Adipose tissue (tissue), 3 donors: ENCODE measurements around the gene TSHR. TPM values are rescaled to one million over a fixed set of nuclear protein-coding genes. Genes with fewer than 3 reads are reported as not detected.
"Not testable (repeated sequence)": the region's sequence is repeated elsewhere in the genome, so short reads cannot be mapped to it uniquely, and the experiment has no call there.

Experiments used
- H3K27ac ChIP-seq: one replicate; pipeline ENCODE4 v1.5.1; 2013; ENCODE audit warnings: low read depth, low read length
- WGBS, 3 donors: extraction: QIAGEN DNeasy Blood & Tissue Kit; methylation state at CpG; one replicate each; pipeline ENCODE4 v1.1.7; 2013; 5-methylcytosine and 5-hydroxymethylcytosine counted together
- polyA plus RNA-seq, 3 donors: library from polyadenylated mRNA; stranded (reverse); fragments of 200-250 nt; gene quantifications; one replicate each; pipeline ENCODE4 v1.2.3, GENCODE V29; 2013
- donor health status: healthy with polysubstance abuse.
- donor health status: Bipolar disorder and iron deficiency.
- donor health status: healthy.

TSHR gene
- polyA plus RNA-seq, 3 donors: 0.11 to 0.25 (median 0.12) TPM

DNA sequence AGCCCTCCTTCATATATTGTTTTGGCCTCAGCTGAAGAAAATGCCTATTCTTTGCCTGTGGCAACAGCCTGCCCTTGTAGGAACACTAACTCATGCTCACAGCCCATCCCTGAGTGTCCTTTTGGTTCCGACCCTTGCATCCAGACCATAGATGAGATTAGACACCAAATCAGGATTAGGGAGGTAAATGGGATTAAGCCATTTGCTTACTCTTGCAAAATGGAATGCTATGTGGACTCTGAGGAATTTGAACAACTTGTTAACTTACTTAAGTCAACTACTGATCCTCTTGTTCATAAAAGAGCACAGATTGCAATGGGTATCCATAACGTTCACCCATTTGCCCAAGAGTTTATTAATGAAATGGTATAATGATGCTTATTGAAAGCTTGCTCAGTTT, 27.3 kb downstream of the TSHR start:
- 73 to 92% (median 86%) methylated on average over 2 of the region's 2 CpGs for WGBS, 3 donors
- H3K27ac ChIP-seq: no peak overlapping the region

DNA sequence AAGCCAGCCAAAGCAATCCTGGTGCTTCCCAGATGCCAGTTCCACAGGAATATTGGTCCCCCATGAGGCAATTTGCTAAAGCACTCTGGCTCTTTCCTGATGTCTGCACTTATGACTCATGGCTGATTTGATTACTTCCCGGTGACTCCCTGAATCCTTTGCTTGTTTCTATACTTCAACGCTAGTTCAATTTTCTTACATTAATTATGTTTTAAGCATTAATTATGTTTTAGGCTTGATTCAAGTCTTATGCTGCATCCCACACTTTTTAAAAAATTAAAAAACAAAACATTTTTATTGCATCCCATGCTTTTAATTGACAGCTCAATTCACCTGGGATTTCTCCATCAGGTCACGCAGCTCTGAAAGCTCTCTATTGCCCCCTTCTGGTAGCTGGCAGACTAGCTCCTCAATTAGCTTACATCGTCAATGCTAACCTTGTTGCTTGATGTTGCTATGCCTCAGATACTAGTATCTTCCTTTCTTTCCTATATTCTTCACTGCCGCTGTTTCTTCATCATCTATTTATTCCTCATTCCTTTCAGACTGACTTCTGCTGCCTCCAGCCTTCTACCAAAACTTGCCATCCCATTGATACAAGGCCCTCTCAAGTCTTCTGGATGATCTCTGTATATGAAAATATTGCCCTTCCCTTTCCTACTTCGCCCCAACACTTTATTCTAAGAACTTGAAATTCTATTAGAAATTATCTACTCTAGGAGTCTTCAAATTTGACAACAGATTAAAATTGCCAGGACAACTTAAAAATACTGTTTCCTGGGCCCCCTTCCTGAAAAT, 32.0 kb downstream of the TSHR start:
- WGBS, 3 donors: 33 to 36% (median 35%) methylated on average over 6 of the region's 6 CpGs
- H3K27ac ChIP-seq: no peak overlapping the region

DNA sequence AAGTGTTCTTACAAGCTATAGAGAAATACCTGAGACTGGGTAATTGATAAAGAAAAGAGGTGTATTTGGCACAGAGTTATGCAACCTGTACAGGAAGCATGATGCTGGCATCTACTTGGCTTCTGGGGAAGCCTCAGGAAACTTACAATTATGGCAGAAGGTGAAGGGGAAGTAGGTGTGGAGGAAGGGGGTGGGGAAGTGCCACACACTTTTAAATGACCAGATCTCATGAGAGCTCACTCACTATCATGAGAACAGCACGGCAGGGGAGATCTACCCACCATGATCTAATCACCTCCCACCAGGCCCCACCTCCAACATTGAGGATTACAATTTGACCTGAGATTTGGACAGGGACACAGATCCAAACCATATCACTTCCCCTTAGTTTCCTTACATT, 32.8 kb downstream of the TSHR start:
- no peak overlapping the region for H3K27ac ChIP-seq
- 56 to 87% (median 70%) methylated on average over 1 of the region's 1 CpG for WGBS, 3 donors

DNA sequence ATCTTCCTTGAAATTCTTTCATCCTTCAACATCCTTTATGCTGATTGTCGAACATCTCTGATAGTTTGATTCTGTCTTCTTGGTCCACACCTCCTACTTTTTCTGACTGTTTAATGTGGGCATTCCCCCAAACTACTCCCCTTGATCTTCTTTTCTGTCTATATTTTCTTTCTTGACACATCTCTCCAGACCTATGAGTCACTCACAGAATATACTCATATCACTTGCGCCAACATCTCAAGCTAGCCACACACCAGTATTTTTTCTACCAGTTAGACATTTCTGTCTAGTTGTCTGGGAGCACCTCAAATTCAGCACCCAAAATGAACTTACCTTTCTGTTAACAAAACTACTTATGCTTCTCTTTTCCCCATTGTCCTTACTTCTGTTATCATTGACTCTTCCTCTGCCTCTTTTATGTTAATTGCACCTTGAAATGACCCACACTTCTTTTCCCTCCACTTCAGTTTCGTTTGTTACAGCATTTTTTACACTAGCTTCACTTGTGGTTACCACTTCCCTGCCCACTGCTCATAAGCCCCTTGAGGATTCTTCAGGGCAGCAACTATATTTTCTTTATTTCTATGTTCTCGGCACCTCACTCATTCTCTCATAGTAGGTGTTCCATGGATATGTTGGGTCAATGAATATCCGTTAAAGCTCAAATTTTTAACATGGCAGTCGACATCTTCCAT, 33.5 kb downstream of the TSHR start:
- 73 to 78% (median 78%) methylated on average over 6 of the region's 6 CpGs for WGBS, 3 donors
- no peak overlapping the region for H3K27ac ChIP-seq

DNA sequence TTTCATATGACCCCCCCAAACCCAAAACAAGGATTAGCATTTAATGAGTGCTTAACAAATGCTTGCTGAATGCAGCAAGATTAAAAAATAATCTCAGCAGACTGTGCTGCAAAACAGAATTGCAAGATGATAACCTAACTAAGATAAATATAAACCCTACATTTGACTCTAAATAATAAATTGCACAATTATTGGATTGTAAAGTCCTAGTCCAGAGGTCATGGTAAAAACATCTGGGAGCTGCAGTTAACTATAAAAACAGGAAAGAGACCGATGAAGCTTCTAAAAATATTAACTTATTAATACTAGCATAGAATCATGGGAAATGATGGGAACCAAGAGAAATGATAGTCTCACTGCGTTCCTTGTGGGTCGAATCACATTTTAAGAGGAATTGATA, 37.2 kb downstream of the TSHR start:
- WGBS, 3 donors: 60 to 71% (median 65%) methylated on average over 3 of the region's 3 CpGs

DNA sequence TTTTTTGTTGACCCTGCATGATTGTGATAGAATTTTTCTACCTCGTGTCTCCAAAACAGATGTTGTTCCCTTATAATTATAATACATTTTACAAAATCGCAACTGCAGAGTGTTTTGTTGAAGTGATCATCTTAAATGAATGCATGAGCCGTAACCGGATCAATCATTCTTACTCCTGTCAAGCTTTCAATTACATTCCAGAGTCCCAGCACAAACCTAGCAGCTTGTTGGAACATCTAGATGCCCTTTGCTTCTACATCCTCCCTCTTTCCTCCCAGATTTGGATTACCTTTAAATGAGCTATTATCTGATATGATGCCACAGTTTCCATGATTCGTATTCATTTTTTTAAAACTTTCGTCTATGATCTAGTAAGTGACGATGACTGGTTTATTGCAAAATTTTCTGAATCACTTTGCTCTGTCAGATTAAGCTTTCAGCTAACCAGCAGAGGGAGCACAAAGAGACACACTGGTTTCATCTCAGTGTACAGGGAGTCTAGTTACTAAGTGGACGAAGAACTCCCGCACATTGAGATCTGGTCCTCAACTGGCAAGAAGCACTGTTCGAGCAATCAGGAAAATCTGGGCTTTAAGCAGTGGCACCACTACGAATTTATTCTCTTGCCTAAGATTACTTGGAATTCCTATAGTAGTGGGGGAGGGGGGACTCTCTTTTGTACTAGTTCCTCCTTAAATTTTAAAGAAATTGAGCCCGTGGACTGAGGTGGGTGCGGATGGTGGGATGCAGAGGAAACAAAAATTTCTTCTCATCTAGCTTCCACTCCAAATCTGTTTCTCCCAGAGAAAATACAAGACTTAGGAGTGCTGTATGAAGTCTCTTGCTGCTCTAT, 40.9 kb downstream of the TSHR start:
- no peak overlapping the region for H3K27ac ChIP-seq
- WGBS, 3 donors: 30 to 44% (median 39%) methylated on average over 13 of the region's 13 CpGs

More for the DNA sequence above, 37.2 kb downstream of the TSHR start:
- H3K27ac ChIP-seq: no peak overlapping the region

DNA sequence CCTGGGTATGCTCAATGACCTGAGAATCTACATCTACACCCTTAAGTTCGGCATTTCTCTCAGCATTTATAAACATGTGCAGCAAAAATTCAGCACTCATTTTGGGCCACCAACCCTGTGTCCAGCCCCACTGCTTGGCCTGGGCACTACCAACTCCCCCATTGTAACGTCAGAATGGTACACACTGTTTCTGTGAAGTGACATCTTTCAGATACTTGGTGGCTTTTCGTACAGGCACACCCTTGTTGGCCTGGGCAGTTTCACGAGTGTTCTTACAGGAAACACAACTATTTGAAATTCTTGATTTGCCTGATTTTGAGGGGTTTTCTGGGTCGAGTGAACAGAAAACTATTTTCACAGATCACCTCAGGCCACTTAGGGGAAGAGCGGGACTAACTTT, 46.0 kb downstream of the TSHR start:
- no peak overlapping the region for H3K27ac ChIP-seq
- WGBS, 3 donors: 62 to 74% (median 69%) methylated on average over 6 of the region's 6 CpGs

DNA sequence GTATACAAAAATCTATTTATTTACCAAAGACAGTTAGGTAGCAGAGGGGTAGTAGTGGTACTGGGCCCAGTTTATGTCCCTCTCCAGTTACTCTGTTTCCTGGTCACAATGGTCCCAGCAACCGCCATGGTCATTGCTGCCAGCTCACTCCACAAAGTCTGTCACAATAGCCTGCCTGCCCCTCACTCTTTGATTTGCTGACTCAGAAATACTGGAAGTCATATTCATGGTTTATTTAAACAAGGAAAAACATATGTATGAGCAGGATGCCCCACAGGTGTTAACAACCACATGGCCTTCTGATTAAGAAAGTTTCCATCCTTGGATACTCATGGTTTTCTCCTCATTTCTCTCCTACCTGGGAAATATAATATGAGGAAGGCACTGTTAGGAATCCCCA, 49.2 kb downstream of the TSHR start:
- H3K27ac ChIP-seq: no peak overlapping the region
- 95 to 96% (median 96%) methylated on average over 1 of the region's 1 CpG for WGBS, 3 donors

DNA sequence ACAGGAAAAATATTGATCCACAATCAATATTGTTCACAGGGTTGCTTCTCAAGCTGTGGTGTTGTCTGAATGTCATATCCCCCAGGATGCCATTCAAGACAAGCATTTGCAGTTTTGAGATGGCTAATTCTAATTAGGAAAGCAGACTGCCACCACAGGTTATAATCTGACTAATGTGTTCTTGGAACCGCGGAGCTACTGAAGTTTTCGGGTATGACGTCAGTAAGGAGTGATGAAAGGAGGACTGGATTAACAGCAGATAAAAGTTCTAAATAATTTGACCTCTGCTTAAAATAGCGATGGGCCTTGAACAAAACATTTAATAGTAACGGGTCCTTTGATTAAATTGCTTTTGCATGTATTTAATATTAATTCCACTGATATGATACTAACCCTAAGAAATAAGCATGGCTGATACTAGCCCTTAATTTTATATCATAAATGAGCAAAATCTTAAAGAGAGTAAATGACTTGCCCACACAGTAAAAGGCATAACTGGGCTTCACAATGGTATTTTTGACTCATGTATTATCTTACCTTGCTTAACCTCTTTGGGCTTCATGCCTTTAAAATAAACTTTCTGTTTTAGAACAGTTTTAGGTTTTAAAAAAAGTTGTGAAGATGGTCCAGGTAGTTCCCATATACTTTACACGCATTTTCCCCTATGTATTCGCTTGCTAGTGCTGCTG, 50.3 kb downstream of the TSHR start:
- H3K27ac ChIP-seq: no peak overlapping the region
- 89 to 91% (median 91%) methylated on average over 8 of the region's 8 CpGs for WGBS, 3 donors

DNA sequence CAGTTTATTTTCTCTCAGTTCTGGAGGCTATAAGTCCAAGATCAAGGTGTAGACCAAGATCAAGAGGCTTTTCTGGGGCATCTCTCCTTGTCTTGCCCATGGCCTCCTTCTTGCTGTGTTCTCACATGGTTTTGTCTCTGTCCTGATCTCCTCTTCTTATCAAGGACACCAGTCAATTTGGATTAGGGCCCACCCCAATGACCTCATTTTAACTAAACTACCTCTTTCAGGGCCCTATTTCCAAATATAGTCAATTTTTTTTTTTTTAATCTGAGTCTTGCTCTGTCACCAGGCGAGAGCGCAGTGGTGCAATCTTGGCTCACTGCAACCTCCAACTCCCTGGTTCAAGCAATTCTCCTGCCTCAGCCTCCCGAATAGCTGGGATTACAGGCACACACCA, 50.8 kb downstream of the TSHR start:
- no peak overlapping the region for H3K27ac ChIP-seq
- WGBS, 3 donors: 86 to 98% (median 96%) methylated on average over 3 of the region's 3 CpGs

DNA sequence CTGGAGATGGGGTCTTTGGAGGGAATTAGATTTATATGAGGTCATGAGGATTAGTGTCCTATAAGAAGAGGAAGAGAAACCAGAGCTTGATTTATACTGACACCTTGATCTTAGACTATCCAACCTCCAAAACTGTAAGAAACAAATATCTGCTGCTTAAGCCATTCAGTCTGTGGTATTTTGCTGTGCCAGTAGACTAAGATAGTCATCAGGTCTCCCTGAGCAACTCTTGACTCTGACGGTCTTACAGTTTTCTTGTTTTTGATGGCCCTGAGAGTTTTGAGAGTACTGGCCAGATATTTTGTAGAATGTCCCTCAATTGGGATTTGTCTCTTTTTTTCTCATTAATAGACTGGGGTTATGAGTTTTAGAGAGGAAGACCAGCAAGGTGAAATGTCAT, 51.7 kb downstream of the TSHR start:
- H3K27ac ChIP-seq: no peak overlapping the region
- WGBS, 3 donors: 78 to 83% (median 81%) methylated on average over 1 of the region's 1 CpG

DNA sequence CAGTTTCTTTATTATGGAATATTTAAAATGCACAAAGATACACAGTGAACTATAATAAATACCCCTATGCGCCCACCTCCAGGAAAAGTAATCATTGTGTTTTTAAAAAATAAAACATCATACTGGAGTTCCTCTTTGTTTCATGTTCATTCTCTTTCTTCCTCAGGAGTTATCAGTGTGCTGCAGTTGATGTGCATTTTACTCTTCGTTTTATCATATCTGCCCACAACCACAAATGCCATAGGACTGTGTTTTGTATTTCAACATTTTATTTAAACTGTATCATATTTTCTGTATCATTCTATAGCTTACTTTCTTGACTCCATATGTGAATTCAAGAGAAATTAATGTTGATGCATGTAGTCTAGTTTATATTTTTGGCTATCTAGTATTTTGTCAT, 53.9 kb downstream of the TSHR start:
- WGBS, 3 donors: 73 to 79% (median 75%) methylated on average over 2 of the region's 2 CpGs

DNA sequence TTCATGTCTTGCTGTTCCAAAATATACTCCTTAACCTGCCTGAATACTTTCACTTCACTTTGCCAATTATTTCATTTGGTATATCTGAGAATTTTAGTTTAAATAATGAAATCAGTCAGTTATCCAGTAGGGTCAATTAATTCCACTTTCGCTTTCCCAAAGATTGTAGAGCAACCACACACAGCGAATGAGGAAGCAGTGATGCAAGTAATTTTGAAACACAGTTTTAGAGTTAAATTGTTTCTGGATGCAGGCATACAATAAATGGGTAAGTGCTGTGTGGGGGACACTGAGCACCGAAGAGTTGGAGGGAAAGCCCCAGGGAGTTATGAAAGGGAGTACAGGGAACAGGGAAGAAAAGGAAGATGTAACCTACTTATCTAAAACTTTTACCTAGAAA, 62.8 kb downstream of the TSHR start:
- 38 to 89% (median 39%) methylated on average over 3 of the region's 3 CpGs for WGBS, 3 donors
- H3K27ac ChIP-seq: no peak overlapping the region

More for the DNA sequence above, 53.9 kb downstream of the TSHR start:
- H3K27ac ChIP-seq: no peak overlapping the region

DNA sequence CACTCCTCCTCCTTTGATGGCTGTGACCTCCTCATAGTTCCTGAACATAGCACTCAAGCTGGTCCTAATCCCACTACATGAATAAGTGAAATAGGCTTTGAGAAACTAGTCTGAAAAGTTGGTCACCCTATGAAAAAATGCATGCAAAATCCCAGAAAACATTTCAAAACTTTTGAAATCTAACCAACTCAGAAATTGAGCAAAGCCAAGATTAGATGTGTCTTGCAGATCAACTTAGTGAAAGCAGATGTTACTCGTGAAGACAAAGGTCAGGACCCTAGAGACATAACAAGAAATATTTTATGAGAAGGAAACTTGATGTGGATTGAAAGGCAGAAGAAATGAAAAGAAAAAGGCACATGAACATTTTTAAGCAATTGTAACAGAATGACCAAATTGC, 63.3 kb downstream of the TSHR start:
- WGBS, 3 donors: 16 to 79% (median 19%) methylated on average over 1 of the region's 1 CpG
- no peak overlapping the region for H3K27ac ChIP-seq

DNA sequence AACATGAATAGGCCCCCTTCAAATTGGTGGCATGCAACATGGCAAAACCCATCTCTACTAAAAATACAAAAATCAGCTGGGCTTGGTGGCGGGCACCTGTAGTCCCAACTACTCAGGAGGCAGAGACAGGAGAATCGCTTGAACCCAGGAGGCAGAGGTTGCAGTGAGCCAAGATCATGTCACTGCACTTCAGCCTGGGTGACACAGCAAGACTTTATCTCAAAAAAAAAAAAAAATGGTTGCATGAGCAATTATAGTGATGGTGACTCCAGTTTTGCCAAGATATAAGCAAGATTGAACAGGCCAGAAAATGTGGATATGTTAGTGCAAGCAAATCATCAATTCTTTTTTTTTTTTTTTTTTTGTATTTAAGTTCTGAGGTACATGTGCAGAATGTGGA, 63.7 kb downstream of the TSHR start:
- WGBS, 3 donors: 93 to 98% (median 95%) methylated on average over 2 of the region's 2 CpGs
- not testable (repeated sequence) for H3K27ac ChIP-seq

DNA sequence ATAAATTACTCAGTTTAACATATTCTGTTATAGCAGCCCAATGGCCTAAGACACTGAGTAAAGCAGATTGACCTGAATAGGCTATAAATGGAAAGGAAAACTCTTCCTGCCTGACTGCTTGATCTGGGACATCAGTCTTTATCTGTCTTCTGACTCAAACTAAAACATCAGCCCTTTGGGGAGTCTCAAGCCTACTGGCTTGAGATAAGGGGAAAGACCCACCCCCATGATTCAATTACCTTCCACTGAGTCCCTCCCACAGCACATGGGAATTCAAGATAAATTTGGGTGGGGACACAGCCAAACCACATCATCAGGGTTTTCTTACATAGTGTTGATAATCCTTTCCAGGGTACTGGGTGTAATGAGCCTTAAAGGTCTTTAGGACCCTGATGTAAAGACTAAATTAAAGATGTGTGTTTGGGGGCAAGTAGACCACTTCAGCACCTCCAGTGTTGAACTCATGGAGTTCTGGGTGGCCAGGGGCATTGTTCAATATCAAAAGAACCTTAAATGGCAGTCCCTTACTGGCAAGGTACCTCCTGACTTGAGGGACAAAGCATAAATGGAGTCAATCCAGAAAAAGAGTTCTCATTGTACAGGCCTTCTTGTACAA, 67.8 kb downstream of the TSHR start:
- no peak overlapping the region for H3K27ac ChIP-seq

DNA sequence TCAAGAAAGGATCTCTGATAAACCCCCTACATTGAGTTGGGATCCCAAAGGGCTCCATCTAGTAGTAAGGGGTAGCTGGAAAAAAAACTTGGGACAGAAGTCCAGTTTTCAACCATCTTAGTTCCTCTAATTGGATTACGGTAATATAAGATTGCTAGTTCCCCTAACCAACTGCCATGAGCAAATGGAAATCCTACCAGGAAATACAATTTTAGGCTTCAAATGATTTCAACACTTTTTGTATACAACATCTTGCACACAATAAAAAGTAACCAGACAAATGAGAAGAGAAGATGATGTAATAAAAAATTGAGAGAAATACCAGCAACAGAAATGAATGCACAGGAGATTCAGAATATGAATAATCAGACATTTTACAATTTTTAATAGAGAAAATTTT, 73.0 kb downstream of the TSHR start:
- H3K27ac ChIP-seq: no peak overlapping the region
- WGBS, 3 donors: 46 to 89% (median 59%) methylated on average over 1 of the region's 1 CpG

DNA sequence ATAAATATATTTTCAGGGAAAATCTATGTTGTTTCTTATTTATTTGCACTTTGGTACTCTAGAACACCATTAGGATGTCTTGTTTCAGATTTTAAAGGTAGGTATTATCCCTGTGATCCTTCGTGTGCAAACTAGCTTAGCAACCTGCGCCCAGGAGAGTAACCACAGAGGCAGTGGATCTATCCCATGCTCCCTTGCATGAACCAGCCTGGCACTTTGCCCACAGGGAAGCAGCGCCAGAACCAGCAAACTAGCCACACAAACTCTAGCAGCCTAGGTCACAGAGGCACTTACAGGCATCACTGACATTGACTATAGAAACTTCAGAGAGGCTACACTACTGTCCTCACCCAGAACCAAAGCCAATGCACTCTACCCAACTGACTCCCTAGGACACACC, 76.1 kb downstream of the TSHR start:
- 50 to 89% (median 61%) methylated on average over 3 of the region's 3 CpGs for WGBS, 3 donors
- no peak overlapping the region for H3K27ac ChIP-seq
